ENCODE data around the gene MCM5.
A peak's percentile ranks its signal among the peaks of the same experiment; 100 is the strongest.
"Not testable (repeated sequence)": the region's sequence is repeated elsewhere in the genome, so short reads cannot be mapped to it uniquely, and the experiment has no call there.

The MCM5 gene

GRCh38 chr22:35399678-35400500 is at the start of gene MCM5:
MCM5 (plus strand) TSS chr22:35400140; CDS start chr22:35400439, 299 bp downstream.
- peak; percentile 95 for DNase-seq (ENCODE audit: insufficient read length, low spot score)
- peak; percentile 99 for FAIRE-seq

GRCh38 chr22:35350539-35351503 is 49.1 kb upstream of the MCM5 start:
- peak; percentile 94 for DNase-seq (ENCODE audit: insufficient read length, low spot score)
- peak; percentile 99 for FAIRE-seq

DNA sequence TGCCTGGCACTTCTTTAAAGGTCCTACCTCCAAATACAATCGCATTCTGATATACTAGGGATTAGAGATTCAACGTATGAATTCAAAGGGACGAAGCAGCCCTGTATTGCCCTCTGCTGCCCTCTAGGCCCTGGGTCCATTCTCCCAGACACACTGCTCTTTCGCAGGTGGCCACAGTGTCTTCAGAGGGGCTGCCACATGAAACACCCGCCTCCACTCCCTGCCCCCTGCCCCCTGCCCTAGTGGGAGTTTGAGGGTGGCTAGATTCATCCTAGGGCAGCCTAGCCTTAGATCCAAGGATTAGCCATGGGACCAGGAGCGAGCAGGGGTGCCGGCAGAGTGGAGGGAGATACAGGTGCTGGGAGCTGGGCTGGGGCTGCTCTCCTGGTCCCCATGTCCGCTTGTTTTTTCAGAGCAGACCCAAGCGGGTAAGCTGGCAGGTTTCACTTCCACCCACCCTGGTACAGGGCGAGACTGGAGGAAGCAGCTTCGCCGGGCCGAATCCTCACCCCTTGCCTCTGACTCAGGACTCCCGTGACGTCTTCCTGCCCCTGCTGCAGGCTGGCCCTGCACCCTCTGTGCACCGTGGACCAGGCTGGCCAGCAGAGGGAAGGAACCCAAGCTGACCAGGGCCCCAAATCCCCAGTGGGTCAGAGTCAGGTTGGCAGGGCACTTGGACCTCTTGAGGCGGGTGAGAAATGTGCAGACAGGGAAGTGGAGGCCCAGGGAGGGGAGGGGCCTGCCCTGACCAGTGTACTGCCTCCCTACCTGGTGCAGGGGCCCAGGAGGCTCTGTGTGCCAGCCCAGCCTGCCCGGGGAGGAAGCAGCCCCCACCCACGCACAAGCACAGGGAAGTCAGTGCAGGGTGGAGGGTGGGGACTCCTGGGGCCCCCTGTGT is 47.5 kb upstream of the MCM5 start:
- FAIRE-seq (peak; percentile 67), DNase-seq (ENCODE audit: insufficient read length, low spot score) (no peak)

DNA sequence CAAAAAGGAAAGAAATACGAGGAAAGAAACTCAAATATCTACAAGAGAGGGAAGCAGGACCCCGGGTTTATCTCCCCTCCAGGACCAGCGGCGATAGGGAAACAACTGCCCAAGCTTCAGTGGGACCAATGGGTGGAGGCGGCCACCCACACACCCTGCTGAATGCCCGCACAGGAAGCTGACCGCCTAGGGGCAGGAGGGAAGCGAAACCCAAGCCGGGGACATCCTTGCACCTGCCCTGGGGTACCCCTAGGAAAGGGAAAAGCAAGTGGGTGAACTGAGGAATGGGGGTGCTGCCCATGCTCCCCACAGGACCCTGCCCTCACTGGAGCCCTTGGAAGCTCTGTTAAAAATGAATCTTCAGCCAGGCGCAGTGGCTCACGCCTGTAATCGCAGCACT is 46.6 kb upstream of the MCM5 start:
- peak; percentile 77 for FAIRE-seq
- DNase-seq (ENCODE audit: insufficient read length, low spot score), result no peak

GRCh38 chr22:35354068-35354467 is 45.9 kb upstream of the MCM5 start:
- FAIRE-seq, result no peak
- no peak for DNase-seq (ENCODE audit: insufficient read length, low spot score)

DNA sequence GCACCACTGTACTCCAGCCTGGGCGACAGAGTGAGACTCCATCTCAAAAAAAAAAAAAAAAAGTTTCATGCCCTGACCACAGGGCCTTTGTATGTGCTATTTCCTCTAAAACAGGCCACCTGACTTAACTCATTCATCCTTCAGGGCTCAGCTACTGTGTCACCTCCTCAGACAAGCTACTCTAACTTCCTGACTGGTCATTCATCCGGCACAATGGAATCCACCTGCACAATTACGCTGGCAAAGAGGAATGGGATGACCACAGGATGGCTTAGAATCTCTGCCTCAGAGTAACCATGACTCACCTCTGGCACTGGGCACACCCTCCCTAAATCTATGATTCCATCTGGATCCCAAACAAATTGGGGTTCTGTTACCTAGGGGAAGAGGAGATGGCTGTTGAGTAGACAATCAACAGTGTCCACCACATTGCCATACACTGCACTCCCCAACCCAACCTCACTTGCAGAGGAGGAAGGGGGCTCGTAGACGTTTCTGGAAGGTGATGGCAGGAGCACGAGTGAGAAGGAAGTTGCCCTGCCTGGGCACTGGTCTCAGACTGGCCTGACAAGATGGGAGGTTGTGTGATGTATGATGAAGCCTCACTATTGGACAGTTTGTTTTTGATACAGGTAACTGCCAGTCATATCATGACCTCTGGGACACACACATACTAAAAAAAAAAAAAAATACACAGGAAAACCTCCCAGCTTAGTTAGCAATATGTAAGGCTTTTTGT is 41.9 kb upstream of the MCM5 start:
- no peak for FAIRE-seq

GRCh38 chr22:35359380-35360065 is 40.4 kb upstream of the MCM5 start:
- DNase-seq (ENCODE audit: insufficient read length, low spot score) (no peak), FAIRE-seq (no peak)

More for the DNA sequence above, 41.9 kb upstream of the MCM5 start:
- DNase-seq (ENCODE audit: insufficient read length, low spot score), result no peak

DNA sequence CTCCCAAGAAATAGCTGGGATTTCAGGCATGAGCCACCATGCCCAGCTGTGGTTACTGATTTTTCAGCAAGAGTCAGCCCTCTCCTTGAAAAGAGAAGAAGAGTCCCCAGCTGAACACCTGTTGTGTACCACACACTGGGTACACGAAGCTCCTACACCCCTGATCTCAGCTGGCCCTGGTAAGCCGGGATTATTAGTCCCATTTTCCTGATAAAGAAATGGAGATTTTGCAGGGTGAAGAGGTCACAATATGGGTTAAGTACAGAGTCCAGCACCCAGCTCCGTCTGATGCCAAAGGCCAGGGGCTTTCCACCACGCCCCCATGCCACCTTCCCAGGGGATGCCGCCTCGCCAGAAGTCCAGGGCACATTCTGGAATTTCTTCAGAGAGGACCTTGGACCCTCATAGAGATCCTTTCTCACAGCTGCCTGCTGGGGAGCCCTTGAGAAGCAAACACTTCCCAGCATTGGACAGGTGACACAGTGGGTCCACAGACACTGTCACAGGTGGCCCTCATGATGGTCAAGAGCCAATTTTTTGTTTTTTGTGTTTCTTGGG is 38.9 kb upstream of the MCM5 start:
- FAIRE-seq, result no peak
- no peak for DNase-seq (ENCODE audit: insufficient read length, low spot score)

DNA sequence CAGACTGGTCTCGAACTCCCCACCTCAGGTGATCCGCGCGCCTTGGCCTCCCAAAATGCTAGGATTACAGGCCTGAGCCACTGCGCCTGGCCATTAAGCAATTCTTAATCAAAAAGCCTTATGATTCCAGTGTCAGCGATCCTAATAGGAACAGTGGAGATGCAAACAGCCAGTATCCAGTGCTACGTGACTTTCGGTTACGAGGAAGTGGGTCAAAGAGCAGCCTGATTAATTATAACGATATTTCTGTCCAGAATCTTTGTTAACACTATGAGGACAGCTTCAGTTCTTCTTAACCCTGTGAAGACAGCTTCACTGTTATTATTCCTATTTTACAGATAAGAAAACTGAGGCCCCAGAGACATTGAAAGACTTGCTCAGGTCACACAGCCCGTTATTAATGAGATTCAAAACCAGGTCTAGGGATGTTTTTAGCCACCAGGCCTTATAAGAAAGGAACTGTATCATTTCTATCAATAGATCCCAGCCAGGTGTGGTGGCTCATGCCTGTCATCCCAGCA is 36.3 kb upstream of the MCM5 start:
- DNase-seq (ENCODE audit: insufficient read length, low spot score), result no peak
- no peak for FAIRE-seq

DNA sequence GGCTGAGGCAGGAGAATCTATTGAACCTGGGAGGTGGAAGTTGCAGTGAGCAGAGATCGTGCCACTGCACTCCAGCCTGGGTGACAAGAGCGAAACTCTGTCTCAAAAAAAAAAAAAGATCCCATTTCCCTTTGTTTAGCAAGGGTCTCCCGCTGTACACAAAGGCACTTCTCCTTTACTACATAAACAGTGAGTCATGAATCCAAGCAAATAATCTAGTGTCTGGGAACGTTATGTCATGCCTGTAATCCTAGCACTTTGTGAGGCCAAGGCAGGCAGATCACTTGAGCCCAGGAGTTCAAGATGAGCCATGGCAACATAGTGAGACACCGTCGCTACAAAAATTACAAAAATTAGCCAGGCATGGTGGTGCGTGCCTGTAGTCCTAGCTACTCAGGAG is 35.7 kb upstream of the MCM5 start:
- DNase-seq (ENCODE audit: insufficient read length, low spot score); FAIRE-seq: not testable (repeated sequence)

GRCh38 chr22:35367331-35367886 is 32.5 kb upstream of the MCM5 start:
- DNase-seq (ENCODE audit: insufficient read length, low spot score), result no peak
- no peak for FAIRE-seq

GRCh38 chr22:35368386-35368785 is 31.6 kb upstream of the MCM5 start:
- FAIRE-seq (no peak), DNase-seq (ENCODE audit: insufficient read length, low spot score) (no peak)

DNA sequence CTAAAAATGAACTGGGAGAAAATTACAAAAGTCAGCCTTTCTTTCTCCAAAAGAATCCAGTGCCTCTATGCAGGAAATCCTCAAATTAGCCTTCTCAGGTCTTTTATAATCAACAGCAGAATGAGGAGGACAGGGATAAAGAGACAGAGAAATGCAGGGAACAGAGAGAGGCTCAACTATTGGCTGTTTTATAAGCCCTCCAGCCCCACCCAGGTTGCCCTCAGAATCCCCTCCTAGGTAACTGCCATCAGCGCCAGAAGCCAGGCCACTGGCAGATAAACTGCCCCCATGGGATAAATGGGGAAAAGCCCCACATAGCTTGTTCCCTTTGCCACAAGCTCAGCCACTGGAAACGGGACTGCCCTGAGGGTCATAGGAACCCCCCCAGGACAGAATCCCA is 29.9 kb upstream of the MCM5 start:
- no peak for FAIRE-seq
- DNase-seq (ENCODE audit: insufficient read length, low spot score), result no peak

- no peak for FAIRE-seq
Measured at GRCh38 chr22:35373781-35374180, 26.2 kb upstream of the MCM5 start.

DNA sequence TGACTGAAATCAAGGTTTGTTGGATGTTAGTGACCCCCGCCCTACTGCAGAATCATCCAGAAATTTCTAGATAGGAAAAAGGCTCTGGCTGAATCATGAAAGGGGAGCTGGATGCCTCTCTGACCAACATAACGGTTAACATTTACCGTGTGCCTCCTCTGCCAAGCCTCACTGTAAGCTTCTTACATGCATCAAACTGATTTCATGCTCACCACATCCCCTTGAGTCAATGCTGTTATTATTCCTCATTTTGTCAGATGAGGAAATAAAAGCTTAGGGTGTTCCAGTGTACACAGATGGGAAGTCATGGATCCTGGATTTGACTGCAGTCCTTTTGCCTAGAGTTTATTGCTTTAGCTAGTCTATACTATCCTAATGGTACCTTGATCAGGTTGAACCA is 24.9 kb upstream of the MCM5 start:
- FAIRE-seq (no peak), DNase-seq (ENCODE audit: insufficient read length, low spot score) (no peak)

More at GRCh38 chr22:35373781-35374180, 26.2 kb upstream of the MCM5 start:
- DNase-seq (ENCODE audit: insufficient read length, low spot score), result no peak

DNA sequence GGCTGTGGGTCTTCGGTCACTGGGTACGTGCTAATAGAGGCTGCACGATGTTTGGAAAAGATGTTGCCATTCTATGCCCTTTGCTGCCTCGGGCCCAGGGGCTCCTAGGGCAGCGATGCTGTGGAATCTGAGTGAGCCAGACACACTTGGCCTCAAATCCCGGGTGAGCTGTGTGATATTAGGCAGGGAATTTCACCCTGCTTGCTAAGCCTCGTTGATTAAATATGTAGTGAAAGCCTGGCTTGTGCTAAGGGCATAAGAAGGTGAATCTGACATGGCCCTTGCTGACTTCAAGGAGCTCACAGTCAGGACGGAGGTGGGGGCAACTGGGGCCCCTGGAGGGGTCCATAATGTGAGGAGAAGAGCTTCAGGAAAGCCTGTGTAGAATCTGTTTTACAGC is 24.4 kb upstream of the MCM5 start:
- DNase-seq (ENCODE audit: insufficient read length, low spot score) (no peak), FAIRE-seq (no peak)

GRCh38 chr22:35376728-35377472 is 23.0 kb upstream of the MCM5 start:
- peak; percentile 95 for FAIRE-seq
- DNase-seq (ENCODE audit: insufficient read length, low spot score), result peak; percentile 67

DNA sequence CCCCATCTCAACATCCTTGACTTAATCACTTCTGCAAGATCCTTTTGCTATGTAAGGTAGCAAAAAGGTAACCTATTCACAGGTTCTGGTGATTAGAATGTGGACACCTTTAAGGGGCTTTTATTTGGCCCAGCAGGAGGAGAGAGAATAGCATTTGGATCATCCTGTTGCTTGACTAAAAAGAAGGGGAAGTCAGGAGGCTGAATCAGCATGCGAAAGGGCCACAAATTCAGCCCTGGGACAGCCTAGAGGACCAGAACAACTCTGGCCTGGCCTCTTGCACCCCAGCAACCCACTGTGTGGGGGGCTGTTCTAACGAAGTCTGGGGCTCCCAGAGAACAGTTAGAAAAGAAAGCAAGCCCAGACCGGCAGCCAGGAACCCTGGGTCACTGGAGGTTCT is 22.2 kb upstream of the MCM5 start:
- DNase-seq (ENCODE audit: insufficient read length, low spot score) (no peak), FAIRE-seq (no peak)
